Mononuclear cell (primary cell): Measurements from ENCODE around the gene EPB41L4B. TPM values are rescaled to one million over a fixed set of nuclear protein-coding genes. Genes with fewer than 3 reads are reported as not detected.
"Not testable (repeated sequence)": the region's sequence is repeated elsewhere in the genome, so short reads cannot be mapped to it uniquely, and the experiment has no call there.

Experiments used
- H3K27me3 ChIP-seq: 2 replicates; pipeline ENCODE4 v1.6.0; 2011; ENCODE audit warnings: low read length, control low read depth; ENCODE audit not compliant: insufficient read depth
- H3K4me1 ChIP-seq: 2 replicates; pipeline ENCODE4 v1.5.1; 2011; ENCODE audit warnings: mild to moderate bottlenecking, low read length, control low read depth; ENCODE audit not compliant: insufficient read depth
- H3K4me3 ChIP-seq: 2 replicates; pipeline ENCODE4 v1.5.1; 2011; ENCODE audit warnings: mild to moderate bottlenecking, low read length, moderate library complexity
- H3K9me3 ChIP-seq: 2 replicates; pipeline ENCODE4 v1.5.1; 2011; ENCODE audit warnings: low read depth, mild to moderate bottlenecking, control low read depth, low read length
- total RNA-seq: library from RNA; depleted of rRNA; stranded (reverse); fragments of >200 nt; gene quantifications from one replicate; pipeline ENCODE4 v1.2.3, GENCODE V29; 2012

EPB41L4B gene
- not detected for total RNA-seq

DNA sequence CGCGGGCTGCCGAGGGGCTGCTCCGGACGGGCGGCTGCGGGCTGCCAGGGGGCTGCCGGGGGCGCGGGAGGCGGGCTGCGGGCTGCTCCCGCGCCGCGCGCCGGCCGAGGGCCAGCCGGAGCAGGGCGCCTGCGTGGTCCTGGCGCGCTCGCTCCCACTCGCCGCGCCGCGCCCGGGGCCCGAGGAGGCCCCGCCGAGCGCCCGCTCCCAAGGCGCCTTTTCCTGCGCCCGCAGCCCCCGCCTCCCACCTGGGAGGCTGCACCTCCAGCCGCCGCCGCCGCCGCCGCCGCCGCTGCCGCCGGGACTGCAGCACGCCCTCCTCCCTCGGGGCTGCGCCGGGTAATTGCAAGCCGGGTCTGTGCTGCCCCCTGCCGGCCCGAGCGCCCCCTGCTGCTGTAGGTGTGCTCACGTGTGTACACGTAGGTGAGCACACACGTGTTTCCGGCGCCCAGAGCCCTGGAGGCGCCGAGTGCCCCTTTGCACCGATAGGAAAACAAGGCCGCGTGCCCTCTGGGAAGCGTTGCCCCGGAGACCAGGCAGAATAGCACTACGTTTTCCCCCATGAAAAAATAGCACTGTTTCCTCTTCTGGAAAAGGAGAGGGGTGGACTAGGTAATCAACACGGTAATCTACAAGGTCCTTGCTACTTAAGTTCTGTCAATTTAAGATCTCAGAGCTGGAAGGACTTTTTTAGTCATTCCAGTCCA lies at the start of gene EPB41L4B:
Gene EPB41L4B, minus strand, starts transcription at position 318 of the 707 bp plus-strand sequence. CDS start 613 bp downstream, outside the sequence.
- Histone ChIP-seq H3K4me3 (no peak within 1 kb of the TSS), H3K4me1 (peaks cover 11% of the 10 kb centered on the region), H3K27me3 (peaks cover 62% of the 10 kb centered on the region)

DNA sequence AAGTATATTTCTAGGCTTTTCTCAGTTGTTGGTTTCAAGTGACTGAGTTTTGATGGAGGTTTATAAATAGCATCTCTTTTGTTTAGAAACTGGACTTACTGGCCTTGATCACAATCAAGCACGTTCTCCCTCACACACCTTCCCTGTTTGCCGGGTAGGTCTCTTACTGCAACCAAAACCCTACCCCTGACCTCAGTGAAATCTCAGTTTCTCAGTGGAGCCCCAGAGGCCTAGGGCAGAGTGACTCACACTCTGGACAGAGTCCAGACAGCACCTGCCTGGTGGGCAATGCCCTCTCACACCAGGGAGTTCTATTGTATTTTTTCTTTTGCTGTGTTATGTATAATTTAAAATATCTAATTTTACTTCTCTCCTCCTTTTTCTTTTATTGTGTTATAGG lies 48.4 kb upstream of the EPB41L4B start:
- Histone ChIP-seq H3K9me3 (no peaks in the 10 kb centered on the region), H3K27me3 (no peaks in the 10 kb centered on the region), H3K4me1 (no peaks in the 10 kb centered on the region), H3K4me3 (no peak overlapping the region)

More for the DNA sequence above, at the start of gene EPB41L4B:
- no peaks in the 10 kb centered on the region for H3K9me3 ChIP-seq

DNA sequence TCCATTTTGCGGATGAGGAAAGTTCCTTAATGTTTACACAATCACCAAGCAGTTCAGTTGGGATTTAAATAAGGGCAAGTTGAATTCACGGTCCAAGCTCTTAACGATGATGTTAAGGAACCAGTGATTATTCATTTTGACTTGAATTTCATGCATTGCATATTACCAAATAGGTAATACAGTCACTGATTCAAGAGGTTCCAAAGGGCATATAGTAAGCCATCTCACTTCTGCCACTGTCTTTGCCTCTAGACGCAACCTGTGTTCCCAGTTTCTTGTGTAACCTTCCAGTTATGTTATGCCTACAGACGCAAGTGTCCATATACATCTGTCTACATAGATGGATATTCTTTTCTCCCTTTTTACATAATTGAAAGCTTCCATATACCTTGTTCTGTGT lies 39.9 kb upstream of the EPB41L4B start:
- Histone ChIP-seq H3K9me3 (no peaks in the 10 kb centered on the region), H3K4me1 (no peaks in the 10 kb centered on the region), H3K27me3 (no peaks in the 10 kb centered on the region), H3K4me3 (no peak overlapping the region)

DNA sequence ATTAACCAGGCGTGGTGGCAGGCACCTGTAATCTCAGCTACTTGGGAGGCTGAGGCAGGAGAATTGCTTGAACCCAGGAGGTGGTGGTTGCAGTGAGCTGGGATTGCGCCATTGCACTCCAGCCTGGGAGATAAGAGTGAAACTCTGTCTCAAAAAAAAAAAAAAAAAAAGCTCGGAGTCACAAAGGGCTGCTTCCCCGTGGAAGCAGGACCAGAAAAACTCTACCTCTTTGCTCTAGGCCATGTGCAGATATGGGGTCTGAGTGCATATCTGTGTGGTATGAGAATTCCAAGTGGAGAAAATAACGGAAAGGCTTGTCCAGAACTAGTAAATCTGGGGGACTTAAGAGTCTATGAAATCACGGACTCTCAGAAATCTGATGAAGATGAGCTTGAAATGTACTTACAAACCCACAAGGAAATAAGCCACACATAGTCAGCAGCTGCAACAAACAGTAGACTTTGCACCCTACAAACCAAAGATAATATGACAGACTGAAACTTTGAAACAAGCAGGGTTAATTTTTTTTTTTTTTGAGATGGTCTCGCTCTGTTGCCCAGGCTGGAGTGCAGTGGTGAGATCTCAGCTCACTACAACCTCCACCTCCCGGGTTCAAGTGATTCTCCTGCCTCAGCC lies 38.2 kb upstream of the EPB41L4B start:
- not testable (repeated sequence) for H3K9me3 ChIP-seq, H3K4me3 ChIP-seq, H3K27me3 ChIP-seq, H3K4me1 ChIP-seq

DNA sequence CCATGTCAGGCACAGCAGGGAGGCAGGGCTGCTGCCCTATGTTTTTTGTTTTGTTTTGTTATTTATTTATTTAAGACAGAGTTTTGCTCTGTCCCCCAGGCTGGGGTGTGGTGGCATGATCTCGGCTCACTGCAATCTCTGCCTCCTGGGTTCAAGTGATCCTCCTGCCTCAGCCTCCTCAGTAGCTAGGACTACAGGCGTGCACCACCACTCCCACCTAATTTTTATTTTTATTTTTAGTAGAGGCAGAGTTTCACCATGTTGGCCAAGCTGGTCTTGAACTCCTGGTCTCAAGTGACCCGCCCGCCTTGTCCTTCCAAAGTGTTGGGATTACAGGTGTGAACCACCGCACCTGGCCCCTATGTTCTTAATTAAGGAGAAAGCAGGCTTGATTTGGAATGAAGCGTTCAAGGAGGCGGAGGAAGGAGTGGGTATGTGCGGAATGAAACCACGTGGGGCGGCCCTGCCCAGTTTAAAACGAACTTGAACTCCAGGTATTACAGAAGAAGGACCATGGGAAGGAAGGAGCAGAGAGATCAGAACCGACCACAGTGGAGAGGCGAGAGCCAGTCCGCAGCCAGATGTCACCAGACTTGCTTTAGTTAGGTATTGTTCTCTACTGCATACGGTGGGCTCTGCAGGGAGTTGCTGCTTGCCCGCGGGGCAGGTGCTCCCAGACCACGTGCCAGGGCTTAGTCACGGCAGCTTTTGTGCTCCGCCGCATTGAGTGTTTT lies 34.9 kb upstream of the EPB41L4B start:
- no peaks in the 10 kb centered on the region for H3K27me3 ChIP-seq

DNA sequence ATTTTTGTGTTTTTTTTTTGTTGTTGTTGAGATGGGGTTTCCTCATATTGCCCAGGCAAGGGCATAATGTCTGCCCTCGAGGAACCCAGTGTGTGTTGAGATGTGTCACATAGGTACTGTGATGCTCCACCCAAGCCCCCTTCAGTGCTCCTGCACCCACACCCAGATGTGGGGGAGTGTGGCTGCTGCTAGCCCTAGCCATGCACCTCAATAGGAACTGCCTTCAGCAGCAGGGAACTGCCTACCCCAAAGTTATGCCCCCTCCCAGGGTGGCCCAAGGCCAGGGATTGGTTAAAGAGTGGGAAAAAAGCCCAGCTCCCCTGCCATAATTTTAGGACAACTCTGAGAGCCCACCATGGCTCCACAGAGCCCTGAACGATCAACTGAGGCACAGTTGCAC lies 33.3 kb upstream of the EPB41L4B start:
- Histone ChIP-seq H3K4me3 (no peak overlapping the region), H3K4me1 (no peaks in the 10 kb centered on the region), H3K9me3 (no peaks in the 10 kb centered on the region), H3K27me3 (peaks cover 2% of the 10 kb centered on the region)

More for the DNA sequence above, 34.9 kb upstream of the EPB41L4B start:
- Histone ChIP-seq H3K4me1 (no peaks in the 10 kb centered on the region), H3K4me3 (no peak overlapping the region), H3K9me3 (no peaks in the 10 kb centered on the region)

DNA sequence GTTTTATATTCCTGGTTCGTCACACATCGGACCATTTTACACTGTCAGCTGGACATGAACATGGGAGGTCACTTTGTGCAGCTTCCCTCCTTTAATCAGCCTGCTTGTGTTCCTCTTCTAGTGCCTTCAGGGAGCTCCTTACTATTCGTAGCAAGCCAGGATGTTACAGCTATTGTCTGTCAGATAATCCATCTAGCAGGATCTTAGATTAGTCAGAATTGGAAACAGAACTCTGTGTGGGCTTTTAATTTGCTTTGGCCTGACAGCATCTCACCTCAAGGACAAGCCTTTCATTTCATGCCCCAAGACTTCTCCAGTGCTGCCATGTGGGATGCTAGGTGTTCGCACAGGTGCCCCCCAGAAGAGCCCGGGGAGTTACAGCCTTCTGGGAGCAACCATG lies 30.2 kb upstream of the EPB41L4B start:
- Histone ChIP-seq H3K4me3 (no peak overlapping the region), H3K9me3 (no peaks in the 10 kb centered on the region), H3K27me3 (peaks cover 2% of the 10 kb centered on the region), H3K4me1 (no peaks in the 10 kb centered on the region)

DNA sequence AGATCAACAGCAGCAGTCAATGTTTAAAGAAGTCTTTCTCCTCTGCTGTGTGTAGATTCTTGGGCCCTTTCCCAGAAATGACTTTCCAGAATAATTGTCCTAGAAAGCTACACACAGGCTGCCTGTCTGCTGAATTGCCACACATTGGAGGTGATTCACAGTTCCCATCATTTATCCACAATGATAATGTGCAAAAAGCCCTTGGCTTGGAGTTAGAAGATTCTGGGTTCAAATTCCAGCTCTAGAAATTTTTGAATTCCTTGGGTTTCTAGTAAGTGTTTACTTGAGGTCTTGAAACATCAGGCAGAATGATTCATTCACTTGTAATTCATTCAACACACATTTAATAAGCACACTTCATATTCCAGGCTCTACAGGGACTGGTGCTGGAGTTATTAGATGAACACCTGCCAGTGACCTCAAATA lies 28.6 kb upstream of the EPB41L4B start:
- Histone ChIP-seq H3K27me3 (peaks cover 2% of the 10 kb centered on the region), H3K9me3 (no peaks in the 10 kb centered on the region), H3K4me1 (no peaks in the 10 kb centered on the region), H3K4me3 (no peak overlapping the region)

DNA sequence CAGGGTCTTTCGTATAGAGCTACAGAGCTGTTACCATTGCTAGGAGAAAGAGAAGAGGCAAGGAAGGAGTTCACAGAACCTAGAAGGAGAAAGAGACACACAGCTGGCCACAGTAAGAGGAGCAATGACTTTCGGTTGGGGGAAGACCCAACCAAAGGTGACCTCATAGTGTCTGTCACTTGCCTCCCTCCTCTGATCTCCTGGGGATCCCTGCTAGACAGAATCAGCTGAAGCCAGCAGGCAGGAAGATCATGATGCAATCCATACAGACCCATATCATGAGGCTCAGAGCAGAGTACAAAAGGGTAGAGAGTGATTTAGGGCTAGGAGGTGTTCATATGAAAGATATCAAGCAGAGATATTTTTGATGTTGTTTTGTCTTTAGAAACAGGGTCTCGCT lies 26.0 kb upstream of the EPB41L4B start:
- peaks cover 2% of the 10 kb centered on the region for H3K27me3 ChIP-seq
- no peaks in the 10 kb centered on the region for H3K9me3 ChIP-seq
- H3K4me3 ChIP-seq: no peak overlapping the region
- no peaks in the 10 kb centered on the region for H3K4me1 ChIP-seq

DNA sequence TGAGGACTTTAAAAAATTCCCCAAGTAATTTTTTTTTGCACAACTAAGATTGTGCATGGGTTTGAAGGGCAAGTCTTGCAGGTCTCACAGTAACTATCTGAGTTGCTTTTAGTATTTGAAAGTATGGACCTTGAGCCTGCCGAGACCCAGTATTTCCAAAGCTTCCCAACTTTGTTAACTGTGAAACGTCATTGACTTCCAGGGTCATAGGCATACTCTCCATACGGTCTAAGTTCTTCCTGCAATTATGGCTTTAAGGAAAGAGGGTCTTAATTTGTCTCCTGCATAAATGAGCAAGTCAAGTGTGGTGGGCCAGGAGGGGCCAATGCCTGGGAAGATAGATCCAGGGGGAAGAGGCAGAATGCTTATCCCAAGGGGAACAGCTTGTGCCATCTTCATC lies 24.0 kb upstream of the EPB41L4B start:
- H3K4me1 ChIP-seq: no peaks in the 10 kb centered on the region
- no peak overlapping the region for H3K4me3 ChIP-seq
- peaks cover under 1% of the 10 kb centered on the region for H3K27me3 ChIP-seq
- H3K9me3 ChIP-seq: no peaks in the 10 kb centered on the region

DNA sequence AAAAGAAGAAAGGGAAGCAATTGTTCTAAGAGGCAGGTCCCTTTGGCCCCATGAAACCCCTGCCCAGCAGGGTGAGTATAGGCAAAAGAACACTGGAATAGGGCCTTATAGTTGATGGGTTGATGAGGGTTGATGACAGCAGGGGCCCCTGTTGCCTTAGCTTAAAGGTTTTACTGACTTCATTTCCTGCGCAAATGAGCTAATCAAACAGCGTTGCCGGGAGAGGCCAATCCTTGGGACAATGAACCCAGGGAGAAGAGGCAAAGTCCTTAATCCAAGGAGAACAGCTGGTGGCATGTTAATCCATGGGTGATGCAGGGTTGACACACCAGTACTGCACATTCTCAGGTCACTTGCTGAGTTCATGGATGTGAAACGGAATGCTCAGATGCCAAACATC lies 22.0 kb upstream of the EPB41L4B start:
- H3K9me3 ChIP-seq: no peaks in the 10 kb centered on the region
- H3K4me3 ChIP-seq: no peak overlapping the region

DNA sequence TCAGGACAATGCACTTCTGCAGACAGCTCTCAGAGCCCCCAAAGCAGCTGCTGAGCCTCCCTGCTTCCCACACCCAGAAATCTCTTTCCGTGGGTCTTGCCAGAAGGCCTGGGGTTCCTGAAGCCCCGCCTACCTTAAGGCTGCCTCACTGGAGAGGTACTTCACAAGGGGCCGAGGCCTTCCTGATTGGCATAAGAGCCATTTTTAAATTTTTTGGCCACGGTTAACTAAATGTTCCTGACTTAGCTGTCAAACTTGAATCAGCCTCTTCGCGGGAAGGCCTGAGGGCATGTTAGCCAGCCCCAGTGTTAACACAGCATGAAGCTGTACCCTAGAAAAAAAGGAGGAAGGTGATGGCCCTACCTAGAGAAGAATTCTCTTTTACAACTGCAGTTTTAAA lies 20.7 kb upstream of the EPB41L4B start:
- Histone ChIP-seq H3K9me3 (no peaks in the 10 kb centered on the region), H3K27me3 (no peaks in the 10 kb centered on the region), H3K4me3 (no peak overlapping the region), H3K4me1 (no peaks in the 10 kb centered on the region)

More for the DNA sequence above, 22.0 kb upstream of the EPB41L4B start:
- no peaks in the 10 kb centered on the region for H3K27me3 ChIP-seq
- H3K4me1 ChIP-seq: no peaks in the 10 kb centered on the region

DNA sequence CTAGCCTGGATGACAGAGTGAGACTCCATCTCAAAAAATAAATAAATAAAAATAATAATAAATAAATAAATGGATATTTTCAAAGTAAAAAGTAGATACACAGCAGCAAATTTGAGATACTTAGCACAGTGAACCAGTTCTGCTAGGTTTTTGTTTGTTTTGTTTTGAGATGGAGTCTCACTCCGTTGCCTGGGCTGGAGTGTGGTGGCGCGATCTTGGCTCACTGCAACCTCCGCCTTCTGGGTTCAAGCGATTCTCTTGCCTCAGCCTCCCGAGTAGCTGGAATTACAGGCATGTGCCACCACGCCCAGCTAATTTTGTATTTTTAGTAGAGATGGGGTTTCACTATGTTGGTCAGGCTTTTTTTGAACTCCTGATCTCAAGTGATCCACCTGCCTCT lies 20.1 kb upstream of the EPB41L4B start:
- H3K4me1 ChIP-seq, H3K4me3 ChIP-seq, H3K9me3 ChIP-seq, H3K27me3 ChIP-seq: not testable (repeated sequence)

DNA sequence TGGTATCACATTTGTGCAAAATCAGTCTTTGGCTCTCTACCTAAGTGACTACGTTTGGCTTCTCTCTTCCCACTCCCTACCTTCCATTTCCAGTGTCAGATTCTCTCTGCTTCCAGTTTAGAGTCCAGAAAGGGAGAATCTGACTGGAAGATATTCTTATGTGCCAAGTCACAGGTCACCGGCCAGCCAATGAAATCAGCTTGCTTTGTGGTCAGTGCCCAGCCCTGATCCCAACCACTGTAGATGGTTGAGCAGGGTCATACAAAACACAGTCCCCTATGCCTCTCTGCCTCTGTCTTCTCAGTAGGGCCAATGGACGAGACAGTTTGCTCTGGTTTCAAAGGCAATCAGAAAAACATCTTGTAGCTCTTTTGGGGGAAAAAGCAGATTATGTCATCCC lies 15.6 kb upstream of the EPB41L4B start:
- H3K4me1 ChIP-seq: no peaks in the 10 kb centered on the region
- H3K4me3 ChIP-seq: no peak overlapping the region
- H3K27me3 ChIP-seq: no peaks in the 10 kb centered on the region
- H3K9me3 ChIP-seq: no peaks in the 10 kb centered on the region

DNA sequence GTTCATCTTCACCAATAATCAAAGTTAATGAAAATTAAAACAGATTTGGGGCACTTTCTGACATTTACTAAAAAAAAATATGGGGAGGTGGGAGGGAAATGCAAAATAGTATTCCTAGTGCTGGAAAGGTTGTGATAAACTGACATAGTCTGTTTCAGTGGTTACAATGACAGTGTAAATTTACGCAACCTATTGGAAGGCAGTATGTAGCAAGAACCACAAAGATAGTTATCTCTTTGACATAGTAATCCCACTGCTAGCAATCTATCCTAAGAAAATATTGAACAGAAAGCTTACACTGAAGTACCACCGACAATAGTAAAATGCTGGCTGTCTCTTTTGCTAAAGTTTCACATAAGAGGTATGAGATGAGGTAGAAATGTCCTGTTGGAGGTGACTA lies 15.1 kb upstream of the EPB41L4B start:
- Histone ChIP-seq H3K9me3 (no peaks in the 10 kb centered on the region), H3K4me1 (no peaks in the 10 kb centered on the region), H3K4me3 (no peak overlapping the region), H3K27me3 (no peaks in the 10 kb centered on the region)
